GOT3 (cell line): ENCODE results near the gene PLSCR2.
"Not testable (repeated sequence)": the region's sequence is repeated elsewhere in the genome, so short reads cannot be mapped to it uniquely, and the experiment has no call there.

Source experiments
- DNase-seq: peaks from one replicate; lab custom pipeline; 2025; ENCODE audit warnings: mixed read lengths; lab: John Stamatoyannopoulos, UW

Gene PLSCR2

GRCh38 chr3:146416366-146416765 lies 53.0 kb downstream of the PLSCR2 start:
- no peak for DNase-seq

- no peak for DNase-seq
Observed at GRCh38 chr3:146414010-146414409, 55.4 kb downstream of the PLSCR2 start.

- not testable (repeated sequence) for DNase-seq
Observed at GRCh38 chr3:146412711-146413110, 56.6 kb downstream of the PLSCR2 start.

- no peak for DNase-seq
Observed at GRCh38 chr3:146407956-146408355, 61.4 kb downstream of the PLSCR2 start.

- DNase-seq: no peak
Observed at GRCh38 chr3:146404436-146404835, 64.9 kb downstream of the PLSCR2 start.

GRCh38 chr3:146403792-146404191 lies 65.6 kb downstream of the PLSCR2 start:
- DNase-seq: no peak

GRCh38 chr3:146396792-146397191 lies 72.6 kb downstream of the PLSCR2 start:
- no peak for DNase-seq

GRCh38 chr3:146395164-146395563 lies 74.2 kb downstream of the PLSCR2 start:
- no peak for DNase-seq

- DNase-seq: no peak
Observed at GRCh38 chr3:146390957-146391356, 78.4 kb downstream of the PLSCR2 start.

GRCh38 chr3:146390006-146390772 lies 79.2 kb downstream of the PLSCR2 start:
- no peak for DNase-seq

- DNase-seq: no peak
Observed at GRCh38 chr3:146387566-146387965, 81.8 kb downstream of the PLSCR2 start.

GRCh38 chr3:146386936-146387335 lies 82.4 kb downstream of the PLSCR2 start:
- no peak for DNase-seq

GRCh38 chr3:146384786-146385185 lies 84.6 kb downstream of the PLSCR2 start:
- no peak for DNase-seq
